GM18520 (cell line): ENCODE measurements around the gene PHPT1.
"Not testable (repeated sequence)": the region's sequence is repeated elsewhere in the genome, so short reads cannot be mapped to it uniquely, and the experiment has no call there.

Experiments
- ATAC-seq: cut with Tn5 transposase; IDR thresholded peaks from one replicate; pipeline ENCODE4 v1.9.1; 2021; ENCODE audit not compliant: unreplicated experiment

The PHPT1 gene

DNA sequence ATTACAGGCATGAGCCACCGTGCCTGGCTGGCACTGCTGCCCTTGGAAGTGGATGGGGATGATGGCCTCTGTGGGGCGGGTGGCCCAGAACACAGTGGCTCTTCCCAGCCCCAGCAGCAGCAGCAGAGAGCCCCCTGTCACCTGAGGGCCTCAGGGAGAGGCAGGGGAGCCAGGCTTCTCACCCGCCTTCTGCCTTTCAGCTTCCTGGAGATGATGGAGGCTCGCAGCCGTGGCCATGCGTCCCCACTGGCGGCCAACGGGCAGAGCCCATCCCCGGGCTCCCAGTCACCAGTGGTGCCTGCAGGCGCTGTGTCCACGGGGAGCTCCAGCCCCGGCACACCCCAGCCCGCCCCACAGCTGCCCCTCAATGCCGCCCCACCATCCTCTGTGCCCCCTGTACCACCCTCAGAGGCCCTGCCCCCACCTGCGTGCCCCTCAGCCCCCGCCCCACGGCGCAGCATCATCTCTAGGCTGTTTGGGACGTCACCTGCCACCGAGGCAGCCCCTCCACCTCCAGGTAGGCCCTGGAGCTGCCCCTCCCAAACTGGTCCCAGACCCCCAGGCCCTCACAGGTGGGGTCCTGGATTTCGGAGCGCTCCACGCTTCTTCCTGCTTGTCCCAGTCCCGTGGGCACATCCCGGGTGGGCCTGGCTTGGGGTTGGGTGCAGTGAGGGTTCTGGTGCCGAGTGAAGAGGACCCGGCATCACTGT is 11.9 kb upstream of the PHPT1 start:
- no peak for ATAC-seq

DNA sequence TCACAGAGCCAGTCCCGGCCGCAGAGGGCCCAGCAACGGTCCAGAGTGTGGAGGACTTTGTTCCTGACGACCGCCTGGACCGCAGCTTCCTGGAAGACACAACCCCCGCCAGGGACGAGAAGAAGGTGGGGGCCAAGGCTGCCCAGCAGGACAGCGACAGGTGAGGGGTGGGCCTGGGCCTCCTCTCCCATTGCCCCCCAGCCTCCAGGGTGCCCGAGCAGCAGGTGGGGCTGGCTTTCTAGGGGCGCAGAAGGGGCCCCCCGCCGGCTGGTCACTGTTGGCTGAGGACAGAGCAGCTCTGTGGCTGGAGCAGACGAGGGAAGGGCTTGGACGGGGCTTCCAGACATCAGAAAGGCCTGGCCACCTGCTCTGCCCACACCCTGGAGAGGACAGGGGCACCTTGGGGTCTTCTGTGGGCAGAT is 11.3 kb upstream of the PHPT1 start:
- ATAC-seq, result not testable (repeated sequence)

DNA sequence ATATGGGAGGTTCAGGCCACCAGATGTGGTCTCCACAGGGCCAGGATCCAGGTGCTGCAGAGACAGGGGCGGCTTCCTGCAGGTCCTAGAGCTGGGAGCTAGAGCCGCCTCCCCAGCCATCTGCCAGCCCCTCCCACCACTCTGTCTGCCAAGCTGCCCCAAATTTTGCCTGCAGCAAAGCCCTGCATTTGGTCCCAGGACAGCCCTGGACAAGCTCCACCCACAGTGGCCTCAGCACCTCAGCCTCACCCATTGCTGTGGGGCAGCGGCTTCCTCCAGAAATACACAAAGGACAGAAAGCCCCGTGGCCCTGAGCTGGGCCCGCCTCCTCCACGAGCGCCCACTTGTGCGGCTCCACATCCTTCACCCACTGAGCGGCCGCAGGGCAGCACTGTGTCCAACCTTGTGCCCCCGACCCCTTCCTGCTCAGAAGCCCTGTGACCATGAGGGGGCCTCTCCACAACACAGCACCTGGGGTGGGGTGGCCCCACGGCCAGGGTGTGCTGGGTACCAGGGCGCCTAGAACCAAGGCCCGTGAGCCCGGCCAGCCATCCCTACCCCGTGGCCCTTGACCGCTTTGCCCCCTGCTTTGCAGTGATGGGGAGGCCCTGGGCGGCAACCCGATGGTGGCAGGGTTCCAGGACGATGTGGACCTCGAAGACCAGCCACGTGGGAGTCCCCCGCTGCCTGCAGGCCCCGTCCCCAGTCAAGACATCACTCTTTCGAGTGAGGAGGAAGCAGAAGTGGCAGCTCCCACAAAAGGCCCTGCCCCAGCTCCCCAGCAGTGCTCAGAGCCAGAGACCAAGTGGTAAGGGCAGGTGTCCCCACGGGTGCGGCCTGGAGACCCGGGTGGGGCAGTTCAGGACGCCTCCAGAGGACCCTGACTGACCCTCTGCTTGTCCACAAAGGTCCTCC is 10.6 kb upstream of the PHPT1 start:
- ATAC-seq, result no peak

DNA sequence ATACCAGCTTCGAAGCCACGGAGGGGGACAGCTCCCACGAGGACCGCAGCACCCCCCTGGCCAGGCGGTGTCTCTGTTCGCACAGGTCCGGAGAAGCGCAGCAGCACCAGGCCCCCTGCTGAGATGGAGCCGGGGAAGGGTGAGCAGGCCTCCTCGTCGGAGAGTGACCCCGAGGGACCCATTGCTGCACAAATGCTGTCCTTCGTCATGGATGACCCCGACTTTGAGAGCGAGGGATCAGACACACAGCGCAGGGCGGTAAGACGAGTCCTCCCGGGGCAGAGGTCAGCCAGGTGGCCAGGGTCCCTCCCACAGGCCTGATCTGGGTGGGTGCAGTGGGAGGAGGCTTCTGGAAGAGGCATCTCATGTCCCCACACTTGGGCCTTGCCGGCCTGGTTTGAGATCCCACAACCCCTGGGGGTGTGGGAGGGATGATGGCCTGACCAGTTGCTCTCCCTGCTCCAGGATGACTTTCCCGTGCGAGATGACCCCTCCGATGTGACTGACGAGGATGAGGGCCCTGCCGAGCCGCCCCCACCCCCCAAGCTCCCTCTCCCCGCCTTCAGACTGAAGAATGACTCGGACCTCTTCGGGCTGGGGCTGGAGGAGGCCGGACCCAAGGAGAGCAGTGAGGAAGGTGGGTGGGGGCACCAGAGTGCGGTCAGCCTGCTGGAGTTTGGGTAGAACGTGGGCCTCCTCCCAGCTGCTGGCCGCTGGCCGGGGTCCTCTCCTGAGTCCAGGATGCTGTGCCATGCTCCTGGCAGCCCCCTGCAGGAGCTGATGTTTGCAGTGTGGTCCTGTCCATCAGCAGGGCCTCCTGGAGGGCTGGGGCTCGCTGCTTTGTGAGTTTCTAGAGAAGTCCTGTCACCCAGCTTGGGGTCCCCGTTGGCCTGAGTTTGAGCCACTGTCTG is 9.7 kb upstream of the PHPT1 start:
- no peak for ATAC-seq

DNA sequence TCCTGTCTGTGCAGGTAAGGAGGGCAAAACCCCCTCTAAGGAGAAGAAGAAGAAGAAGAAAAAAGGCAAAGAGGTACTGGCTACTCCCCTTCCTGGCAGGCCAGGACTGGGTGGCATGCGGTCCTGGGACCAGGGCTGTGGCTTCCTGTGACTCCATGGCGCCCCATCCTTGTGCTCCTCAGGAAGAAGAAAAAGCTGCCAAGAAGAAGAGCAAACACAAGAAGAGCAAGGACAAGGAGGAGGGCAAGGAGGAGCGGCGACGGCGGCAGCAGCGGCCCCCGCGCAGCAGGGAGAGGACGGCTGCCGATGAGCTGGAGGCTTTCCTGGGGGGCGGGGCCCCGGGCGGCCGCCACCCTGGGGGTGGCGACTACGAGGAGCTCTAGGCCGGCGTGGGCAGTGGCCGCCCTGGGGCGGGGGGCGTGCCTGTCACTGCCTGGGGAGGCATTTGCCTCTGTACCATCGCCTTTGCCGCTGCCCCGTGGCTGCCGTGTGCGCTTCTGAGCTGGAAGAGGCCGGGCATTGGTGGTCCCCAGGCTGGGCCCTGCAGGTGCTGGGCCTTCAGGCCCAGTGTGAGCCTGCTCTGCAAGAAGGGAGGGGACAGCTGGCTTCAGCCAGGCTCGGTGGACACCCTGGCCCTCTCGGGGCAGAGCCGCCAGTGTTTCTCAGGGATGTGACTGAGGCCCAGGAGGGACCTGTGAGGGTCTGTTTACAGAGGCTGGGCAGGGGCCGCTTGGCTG is 8.9 kb upstream of the PHPT1 start:
- no peak for ATAC-seq

DNA sequence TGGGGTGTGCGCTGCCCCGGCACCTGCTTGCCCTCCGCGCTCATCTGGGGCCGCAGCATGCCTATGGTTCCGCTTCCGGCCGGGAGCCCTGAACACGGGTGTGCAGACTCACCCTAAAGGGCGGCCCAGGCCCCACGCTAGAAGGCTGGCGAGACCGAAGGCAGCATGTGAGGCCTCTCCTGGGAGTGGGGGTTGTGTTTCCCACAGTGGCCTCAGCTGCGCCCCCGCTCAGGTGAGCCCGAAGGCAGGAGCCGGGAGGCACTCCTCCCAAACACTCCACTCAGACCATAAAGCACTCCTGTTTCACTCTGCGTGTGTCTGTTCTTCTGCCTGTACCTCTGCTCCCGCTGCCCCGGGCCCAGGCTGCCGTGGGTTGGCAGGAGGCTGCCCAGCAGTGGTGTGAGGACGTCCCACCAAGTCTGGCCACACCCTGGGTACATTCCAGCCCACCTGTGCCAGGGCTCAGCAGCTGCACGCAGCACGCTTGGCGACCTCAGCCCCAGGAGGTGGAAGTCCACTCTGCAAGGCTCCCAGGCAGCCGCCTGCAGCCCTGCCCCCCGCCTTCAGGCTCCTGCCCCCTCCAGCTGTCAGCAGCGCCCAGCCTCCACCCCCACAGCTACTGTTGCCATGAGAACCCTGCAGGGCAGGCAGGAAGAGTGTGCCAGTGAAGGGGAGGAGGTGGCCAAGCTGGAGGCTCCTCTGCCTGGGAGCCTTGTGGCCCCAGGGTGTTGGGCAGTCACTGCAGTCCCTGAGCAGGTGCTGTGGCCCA is 8.1 kb upstream of the PHPT1 start:
- no peak for ATAC-seq

DNA sequence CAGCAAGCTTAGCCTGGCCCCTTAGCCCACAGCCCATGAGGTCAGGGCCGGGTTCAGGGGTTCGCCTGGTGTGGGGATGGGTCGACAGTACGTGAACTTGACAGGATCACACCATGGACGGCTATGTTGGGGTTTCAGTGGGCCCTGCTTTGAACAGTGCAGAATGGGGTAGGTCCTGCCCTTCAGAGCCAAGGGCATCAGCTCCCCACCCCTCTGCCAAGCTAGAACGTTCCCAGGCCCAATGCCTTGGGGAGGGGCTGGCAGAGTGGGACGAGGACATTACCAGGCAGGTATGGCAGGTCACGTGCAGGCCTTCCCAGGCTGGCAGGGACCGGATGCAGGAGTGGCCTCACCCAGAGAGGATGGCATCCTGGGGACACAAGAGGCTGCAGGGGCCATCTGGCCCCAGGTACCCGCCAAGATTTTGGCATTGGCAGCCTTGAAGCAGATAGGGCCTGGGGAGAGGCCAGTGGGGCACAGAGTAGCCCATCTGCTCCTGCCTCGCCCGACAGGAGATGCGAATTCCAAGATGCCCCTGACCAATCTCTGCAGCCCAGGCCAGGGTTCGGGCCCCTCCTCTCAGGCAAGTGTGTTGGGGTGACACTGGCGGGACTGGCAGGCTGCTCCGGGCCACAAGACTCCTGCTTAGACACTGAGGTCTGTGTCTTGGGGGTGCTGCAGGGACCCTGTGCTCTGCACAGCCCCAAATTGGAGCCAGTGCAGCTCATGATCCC is 7.4 kb upstream of the PHPT1 start:
- not testable (repeated sequence) for ATAC-seq

DNA sequence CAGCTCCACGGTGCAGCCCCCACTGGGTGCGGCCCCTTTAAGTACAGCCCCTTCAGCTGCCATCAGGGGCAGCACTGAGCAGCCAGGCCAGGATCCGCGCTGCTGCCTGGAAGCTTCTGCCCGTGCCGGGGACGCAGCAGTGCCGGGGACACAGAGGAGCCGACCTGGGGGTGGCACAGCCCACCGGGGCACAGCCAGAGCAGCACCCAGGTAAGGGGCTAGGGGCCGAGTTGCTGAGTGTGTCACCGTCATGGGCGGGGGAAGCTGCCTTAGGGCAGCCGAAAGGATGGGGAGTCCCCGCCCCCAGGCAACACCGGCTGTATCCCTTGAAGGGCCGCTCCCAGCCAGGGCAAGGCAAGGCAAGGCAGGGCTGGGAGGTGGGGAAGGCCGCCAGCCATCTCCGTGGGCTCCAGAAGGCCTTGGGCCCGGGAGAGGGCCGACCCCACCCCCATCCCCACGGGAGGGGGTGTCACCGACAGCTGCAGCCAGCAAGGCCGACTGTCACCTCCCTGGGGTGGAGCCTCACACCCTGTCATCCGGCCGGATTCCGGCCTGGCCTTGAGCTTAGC is 6.7 kb upstream of the PHPT1 start, which contains the start of gene AJM1:
Gene AJM1, plus strand, starts transcription at position 99 of the 569 bp plus-strand sequence. CDS start 1,937 bp downstream, outside the sequence.
- peak; percentile 43 for ATAC-seq

DNA sequence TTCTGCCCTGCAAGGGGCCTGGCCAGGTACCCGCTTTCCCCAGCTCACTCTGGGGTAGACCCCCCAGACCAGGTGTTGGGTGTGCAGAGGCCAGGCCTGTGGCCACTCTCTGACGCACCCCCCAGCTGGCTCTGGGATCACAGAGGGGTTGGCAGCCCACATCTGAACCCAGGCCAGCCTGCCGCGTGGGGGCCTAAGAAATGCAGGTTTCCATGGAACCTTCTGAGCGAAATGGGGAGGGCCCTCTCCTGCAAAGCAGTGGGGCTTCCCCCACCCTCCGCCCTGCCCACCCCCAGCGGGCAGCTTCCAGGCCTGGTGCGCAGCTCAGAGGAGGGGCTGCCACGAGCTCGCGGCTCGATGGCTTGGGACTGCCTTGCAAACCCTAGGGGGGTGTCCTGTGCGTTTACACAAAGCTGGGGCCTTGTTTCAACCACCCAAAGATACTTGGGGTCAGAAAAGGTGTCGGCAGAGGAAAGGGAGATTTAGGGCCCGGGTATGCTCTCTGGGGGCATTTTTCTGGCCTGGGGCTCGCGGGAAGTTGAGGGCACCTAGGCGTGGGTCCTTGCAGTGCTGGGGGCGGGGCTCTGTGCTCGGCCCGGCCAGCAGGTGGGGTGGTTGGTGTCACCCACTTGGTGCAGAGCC is 5.9 kb upstream of the PHPT1 start:
- ATAC-seq, result not testable (repeated sequence)

DNA sequence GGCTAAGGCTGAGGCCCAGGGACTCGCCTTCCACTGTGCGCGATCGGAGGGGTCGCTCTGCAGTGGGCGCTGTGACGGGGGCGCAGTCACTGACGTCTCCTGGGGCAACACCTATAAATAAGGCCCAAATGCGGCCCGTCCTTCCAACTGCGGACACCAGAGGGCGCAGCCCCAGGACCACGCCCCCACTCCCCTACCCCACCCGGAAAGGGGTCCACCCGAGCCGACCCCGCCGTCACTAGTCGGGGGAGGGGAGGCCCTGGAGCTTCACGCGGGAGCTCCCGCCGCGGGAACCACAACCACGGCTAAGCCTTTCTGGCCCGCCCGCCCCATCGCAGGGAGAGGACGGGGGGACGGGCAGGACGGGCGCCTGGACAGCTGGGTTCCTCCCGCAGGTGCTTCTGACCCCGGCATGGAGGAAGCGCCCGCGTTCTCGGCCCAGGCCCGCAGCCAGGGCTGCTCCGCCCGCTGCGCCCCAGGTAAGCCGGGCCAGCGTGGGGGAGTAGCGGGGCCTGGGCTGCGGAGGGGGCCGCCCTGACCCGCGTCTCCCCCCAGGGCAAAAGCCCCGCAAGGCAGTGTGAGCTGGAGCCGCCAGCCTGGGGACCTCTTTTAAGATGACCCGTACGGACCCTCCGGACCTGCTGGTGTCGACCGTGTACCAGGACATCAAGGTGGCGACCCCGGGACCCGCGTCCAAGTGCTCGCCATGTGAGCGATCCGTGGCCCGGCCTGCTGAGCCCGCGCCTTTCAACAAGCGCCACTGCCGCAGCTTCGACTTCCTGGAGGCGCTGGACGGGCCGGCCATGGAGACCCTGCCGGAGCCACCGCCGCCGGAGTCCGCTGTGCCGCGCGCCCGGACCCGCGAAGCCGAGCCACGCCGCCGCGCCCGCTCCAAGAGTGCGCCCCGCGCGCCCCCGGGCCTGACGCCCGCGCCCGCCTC is 5.1 kb upstream of the PHPT1 start:
- ATAC-seq, result not testable (repeated sequence)

DNA sequence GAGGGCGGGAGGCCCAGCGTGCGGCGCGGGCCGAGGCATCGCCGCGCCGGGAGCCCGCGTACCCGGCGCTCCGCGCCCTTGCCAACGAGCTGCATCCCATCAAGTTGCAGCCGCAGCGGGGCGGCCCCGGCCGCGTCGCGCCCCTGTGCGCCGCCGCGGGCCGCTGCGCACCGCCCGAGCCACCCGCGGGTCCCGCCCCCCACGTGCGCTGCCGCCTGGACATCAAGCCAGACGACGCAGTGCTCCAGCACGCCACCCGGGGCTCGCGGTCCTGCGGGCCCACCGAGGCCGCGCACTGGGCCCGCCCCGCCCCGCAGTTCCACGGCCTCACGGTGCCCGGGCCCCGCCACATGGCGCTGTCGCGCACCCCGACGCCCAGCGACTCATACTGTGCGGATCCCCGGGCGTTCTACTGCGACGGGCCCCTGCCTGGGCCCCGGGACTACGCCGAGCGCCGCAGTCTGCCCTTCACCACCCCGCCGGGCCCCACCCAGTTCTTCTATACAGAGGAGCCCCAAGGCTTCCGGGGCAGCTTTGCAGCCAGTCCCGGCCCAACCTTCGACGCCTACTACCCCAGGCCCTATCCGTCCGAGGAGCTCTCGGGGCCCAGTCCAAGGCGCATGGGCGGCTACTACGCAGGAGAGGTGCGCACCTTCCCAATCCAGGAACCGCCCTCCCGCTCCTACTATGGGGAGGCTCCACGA is 4.3 kb upstream of the PHPT1 start:
- no peak for ATAC-seq

DNA sequence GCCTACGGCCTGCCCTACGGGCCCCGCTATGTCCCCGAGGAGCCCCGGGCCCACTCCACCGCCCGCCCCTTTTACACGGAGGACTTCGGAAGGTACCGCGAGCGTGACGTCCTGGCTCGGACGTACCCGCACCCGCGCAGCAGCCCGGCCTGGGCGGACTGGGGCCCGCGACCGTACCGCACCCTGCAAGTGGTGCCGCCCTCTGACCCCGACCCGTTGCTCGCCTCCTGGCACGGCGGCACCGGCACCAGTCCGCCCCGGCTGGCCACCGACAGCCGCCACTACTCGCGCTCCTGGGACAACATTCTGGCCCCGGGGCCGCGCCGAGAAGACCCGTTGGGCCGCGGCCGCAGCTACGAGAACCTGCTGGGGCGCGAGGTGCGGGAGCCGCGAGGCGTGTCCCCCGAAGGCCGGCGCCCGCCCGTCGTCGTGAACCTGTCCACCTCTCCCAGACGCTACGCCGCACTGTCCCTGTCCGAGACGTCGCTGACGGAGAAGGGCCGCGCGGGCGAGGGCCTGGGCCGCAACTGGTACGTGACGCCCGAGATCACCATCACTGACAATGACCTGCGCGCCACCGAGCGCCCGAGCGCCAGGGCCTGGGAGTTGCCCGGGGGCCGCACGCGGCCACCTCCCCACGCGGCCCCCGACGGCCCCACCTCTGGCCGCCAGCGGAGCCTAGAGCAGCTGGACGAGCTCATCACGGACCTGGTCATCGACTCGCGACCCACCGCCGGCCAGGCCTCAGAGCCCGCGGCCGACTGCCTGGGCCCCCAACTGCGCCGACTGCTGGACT is 3.5 kb upstream of the PHPT1 start:
- ATAC-seq, result no peak

DNA sequence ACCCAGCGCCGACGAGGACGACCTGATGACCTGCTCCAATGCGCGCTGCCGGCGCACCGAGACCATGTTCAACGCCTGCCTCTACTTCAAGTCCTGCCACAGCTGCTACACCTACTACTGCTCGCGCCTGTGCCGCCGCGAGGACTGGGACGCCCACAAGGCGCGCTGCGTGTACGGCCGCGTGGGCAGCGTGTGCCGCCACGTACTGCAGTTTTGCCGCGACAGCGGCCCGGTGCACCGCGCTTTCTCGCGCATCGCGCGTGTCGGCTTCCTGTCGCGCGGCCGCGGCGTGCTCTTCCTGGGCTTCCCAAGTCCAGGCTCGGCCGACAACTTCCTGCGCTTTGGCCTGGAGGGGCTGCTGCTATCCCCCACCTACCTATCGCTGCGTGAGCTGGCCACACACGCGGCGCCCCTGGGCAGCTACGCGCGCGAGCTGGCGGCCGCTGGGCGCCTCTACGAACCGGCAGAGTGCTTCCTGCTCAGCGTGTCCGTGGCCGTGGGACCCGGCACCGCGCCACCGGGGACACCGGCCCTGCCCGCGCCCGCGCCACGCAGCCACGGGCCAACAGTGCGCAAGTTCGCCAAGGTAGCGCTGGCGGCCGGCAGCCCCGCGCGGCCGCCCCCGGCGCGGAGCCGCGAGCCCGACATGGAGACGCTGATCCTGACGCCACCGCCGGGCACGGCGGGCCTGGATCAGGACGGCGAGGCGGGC is 2.7 kb upstream of the PHPT1 start:
- no peak for ATAC-seq

DNA sequence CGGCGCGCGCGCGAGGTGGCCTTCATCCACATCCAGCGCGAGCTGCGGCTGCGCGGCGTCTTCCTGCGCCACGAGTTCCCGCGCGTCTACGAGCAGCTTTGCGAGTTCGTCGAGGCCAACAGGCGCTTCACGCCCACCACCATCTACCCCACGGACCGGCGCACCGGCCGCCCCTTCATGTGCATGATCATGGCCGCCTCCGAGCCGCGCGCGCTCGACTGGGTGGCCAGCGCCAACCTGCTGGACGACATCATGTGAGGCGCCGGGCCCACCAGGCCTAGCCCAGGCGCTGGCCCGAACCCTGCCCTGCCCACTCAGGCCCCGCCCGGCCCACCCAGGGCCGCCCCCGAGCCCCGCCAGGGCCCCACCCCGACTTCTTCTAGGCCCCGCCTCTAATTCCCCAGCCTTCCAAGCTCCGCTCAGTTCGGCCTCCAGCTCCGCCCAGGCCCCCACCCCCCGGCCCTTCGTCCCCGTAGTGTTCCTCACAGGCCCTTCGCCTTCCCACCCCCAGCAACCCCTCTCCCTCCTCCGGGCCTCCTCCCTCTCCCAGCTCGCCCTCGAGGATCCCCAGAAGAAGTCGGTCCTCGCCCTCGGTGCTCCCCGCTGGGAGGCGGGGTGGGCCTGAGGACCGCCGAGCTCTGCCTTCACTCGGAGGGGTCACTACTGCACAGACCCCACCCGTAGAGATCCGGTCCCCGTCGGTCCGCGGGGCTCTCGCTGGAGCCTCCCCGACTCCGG is 2.0 kb upstream of the PHPT1 start:
- no peak for ATAC-seq
